Measurements from ENCODE around the gene ASIP. TPM values are rescaled to one million over a fixed set of nuclear protein-coding genes. Genes with fewer than 3 reads are reported as not detected.

Gene ASIP
- total and polyA plus RNA-seq, 2 of the 4 experiments (the other 2 are of a cell fraction) = not detected

GRCh38 chr20:34264141-34264540 lies 22.9 kb downstream of the ASIP start:
- intact Hi-C loops (cut with micrococcal nuclease) = no loop called here
- Histone ChIP-seq H3K4me2 (ENCODE audit: low read depth, low read length) (no peak overlapping the region), H3K4me3 (ENCODE audit: insufficient read depth, low read depth, low read length) (no peak overlapping the region), H3K36me3 (ENCODE audit: control insufficient read depth, insufficient read depth, low read length) (no peaks in the 10 kb centered on the region), H3K14ac (replicated peaks; ENCODE audit: low read depth, low read length) (no peak overlapping the region), H3K9me3 (ENCODE audit: control insufficient read depth, insufficient read depth, low read length) (no peaks in the 10 kb centered on the region), H3K9me1 (ENCODE audit: insufficient read depth, low read length) (peaks cover 8% of the 10 kb centered on the region; the same call in 1 of the 2 replicates), H2BK120ac (ENCODE audit: low read depth, low read length) (no peak overlapping the region), H4K5ac (ENCODE audit: low read depth, low read length) (no peak overlapping the region), H4K8ac (ENCODE audit: low read depth in 2 of 2, low read length in 2 of 2) (no peak overlapping the region), H3K9ac (ENCODE audit: low read depth, low read length) (no peak overlapping the region), H2BK20ac (ENCODE audit: low read depth, low read length) (no peak overlapping the region), H3K4me1 (ENCODE audit: control insufficient read depth, insufficient read depth, low read length) (peaks cover 14% of the 10 kb centered on the region), H3K23ac (ENCODE audit: low read depth, low read length) (no peak overlapping the region), H4K20me1 (ENCODE audit: insufficient read depth, low read length) (no peaks in the 10 kb centered on the region), H2AK5ac (ENCODE audit: low read depth, low read length) (no peak overlapping the region), H3K27me3 (ENCODE audit: control insufficient read depth, insufficient read depth, low read length) (no peaks in the 10 kb centered on the region), H4K91ac (ENCODE audit: insufficient read depth, low read depth, low read length) (no peak overlapping the region), H3K27ac (ENCODE audit: insufficient read depth, low read length) (no peak overlapping the region), H2AFZ (replicated peaks; ENCODE audit: low read length, poor library complexity) (no peak overlapping the region), H3K4ac (ENCODE audit: low read depth, low read length) (no peak overlapping the region), H3K56ac (ENCODE audit: extremely low read depth, insufficient read depth, low read length) (no peak overlapping the region), H3K79me1 (ENCODE audit: low read depth in 1 of 2, low read length in 2 of 2) (no peaks in the 10 kb centered on the region), H3K18ac (ENCODE audit: low read depth, low read length) (no peak overlapping the region), H2BK5ac (ENCODE audit: low read depth, low read length, poor library complexity, severe bottlenecking) (no peak overlapping the region), H2AK9ac (replicated peaks; ENCODE audit: low read depth, low read length, poor library complexity) (no peak overlapping the region), H2BK15ac (ENCODE audit: low read depth, low read length) (no peak overlapping the region)
- POLR2A ChIA-PET (ENCODE audit: unreplicated experiment) = no interaction called here
- WGBS, 2 experiments (ENCODE audit: extremely low coverage in 2 of 2, insufficient read length in 1 of 2) = no CpG with 5 or more reads among the region's 5 CpGs
- dilution Hi-C loops (cut with HindIII; ENCODE audit: low sequenced_read_pairs, unreplicated experiment) = no loop called here
- in situ Hi-C loops (cut with MboI; ENCODE audit: low sequenced_read_pairs) = no loop called here
- DNase-seq (no peak), ATAC-seq (ENCODE audit: low read depth) (no peak)
- BruUV-seq (replicated peaks) = no TSS peak
- CTCF ChIA-PET = no interaction called here
- TF ChIP-seq CHD1 (IDR thresholded peaks at IDR 0.05; ENCODE audit: low read depth, low read length) (no peak), CTCF (conservative IDR thresholded peaks at IDR 0.05; ENCODE audit: low read depth, low read length) (no peak), MXI1 (IDR thresholded peaks at IDR 0.05; ENCODE audit: borderline replicate concordance, low read depth, low read length) (no peak), SMC3 (IDR thresholded peaks at IDR 0.05; ENCODE audit: low read depth, low read length) (no peak), RFX5 (IDR thresholded peaks at IDR 0.05; ENCODE audit: low read depth, low read length) (no peak), MAFK (IDR thresholded peaks at IDR 0.05; ENCODE audit: low read depth, low read length) (no peak), CEBPB (IDR thresholded peaks at IDR 0.05; ENCODE audit: low read depth, low read length) (no peak), RAD21 (IDR thresholded peaks at IDR 0.05; ENCODE audit: low read length) (no peak), RCOR1 (IDR thresholded peaks at IDR 0.05; ENCODE audit: insufficient replicate concordance, low read length) (no peak), POLR2A (IDR thresholded peaks at IDR 0.05; ENCODE audit: low read depth, low read length) (no peak), MAZ (IDR thresholded peaks at IDR 0.05; ENCODE audit: borderline replicate concordance, low read depth, low read length) (no peak), BHLHE40 (IDR thresholded peaks at IDR 0.05; ENCODE audit: low read depth, low read length) (no peak), FOS (IDR thresholded peaks at IDR 0.05; ENCODE audit: low read depth, low read length) (no peak), NFE2L2 (IDR thresholded peaks at IDR 0.05; ENCODE audit: low read depth, low read length) (no peak), USF2 (IDR thresholded peaks at IDR 0.05; ENCODE audit: low read depth, low read length) (no peak), ELK1 (IDR thresholded peaks at IDR 0.05; ENCODE audit: borderline replicate concordance, low read depth, low read length) (no peak)
